Measurements from ENCODE around the gene ENO2. TPM values are rescaled to one million over a fixed set of nuclear protein-coding genes. Genes with fewer than 3 reads are reported as not detected.

Gene ENO2
- total RNA-seq, 1 donor from 2014 or later = 120 TPM

DNA sequence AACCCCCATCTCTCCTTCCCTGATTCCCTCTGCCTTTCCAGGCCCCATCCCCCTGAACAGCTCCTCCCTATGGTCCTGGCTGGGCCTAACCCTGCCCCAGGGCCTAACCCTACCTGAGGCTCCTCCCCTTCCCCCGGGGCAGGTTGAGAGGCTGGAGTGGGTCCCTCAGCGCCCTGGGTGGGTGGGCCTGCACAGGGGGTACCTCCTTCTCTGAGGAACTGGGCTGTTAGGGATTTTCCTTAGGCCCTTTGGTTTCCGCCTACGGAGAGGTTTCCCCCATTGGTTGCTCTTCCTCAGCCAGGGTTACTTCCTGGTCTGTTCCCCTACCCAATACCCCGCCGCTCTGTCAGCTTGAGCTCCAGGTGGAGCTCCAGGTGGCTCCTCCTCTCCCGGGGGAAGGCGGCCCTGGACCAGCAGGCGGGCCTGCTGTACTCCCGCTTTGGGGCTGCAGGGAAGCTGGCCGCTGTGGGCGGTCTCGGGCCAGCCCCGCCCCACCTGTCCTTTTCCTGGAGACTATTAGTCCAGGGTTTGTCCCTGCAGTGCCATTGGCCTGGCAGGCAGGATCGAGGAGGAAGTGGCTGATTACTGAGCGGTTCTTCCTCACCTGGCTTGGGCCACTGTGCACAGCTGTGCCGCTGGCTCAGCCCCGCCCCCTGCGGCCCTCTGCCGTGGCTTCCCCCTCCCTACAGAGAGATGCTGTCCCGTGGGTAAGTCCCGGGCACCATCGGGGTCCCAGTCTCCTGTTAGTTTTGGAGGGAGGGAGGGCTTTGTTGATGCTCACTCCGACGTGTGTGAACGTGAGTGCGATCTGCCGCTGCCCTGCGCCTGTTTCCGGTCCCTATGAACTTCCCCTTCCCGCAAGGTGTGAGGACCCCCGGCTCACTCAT is 31.9 kb downstream of the ENO2 start:
- intact Hi-C loops (cut with micrococcal nuclease) = no loop called here

GRCh38 chr12:6946920-6947374 is 32.6 kb downstream of the ENO2 start:
- intact Hi-C loops (cut with micrococcal nuclease) = no loop called here

- intact Hi-C loops (cut with micrococcal nuclease) = no loop called here
Observed at GRCh38 chr12:6947615-6948014, 33.2 kb downstream of the ENO2 start.

DNA sequence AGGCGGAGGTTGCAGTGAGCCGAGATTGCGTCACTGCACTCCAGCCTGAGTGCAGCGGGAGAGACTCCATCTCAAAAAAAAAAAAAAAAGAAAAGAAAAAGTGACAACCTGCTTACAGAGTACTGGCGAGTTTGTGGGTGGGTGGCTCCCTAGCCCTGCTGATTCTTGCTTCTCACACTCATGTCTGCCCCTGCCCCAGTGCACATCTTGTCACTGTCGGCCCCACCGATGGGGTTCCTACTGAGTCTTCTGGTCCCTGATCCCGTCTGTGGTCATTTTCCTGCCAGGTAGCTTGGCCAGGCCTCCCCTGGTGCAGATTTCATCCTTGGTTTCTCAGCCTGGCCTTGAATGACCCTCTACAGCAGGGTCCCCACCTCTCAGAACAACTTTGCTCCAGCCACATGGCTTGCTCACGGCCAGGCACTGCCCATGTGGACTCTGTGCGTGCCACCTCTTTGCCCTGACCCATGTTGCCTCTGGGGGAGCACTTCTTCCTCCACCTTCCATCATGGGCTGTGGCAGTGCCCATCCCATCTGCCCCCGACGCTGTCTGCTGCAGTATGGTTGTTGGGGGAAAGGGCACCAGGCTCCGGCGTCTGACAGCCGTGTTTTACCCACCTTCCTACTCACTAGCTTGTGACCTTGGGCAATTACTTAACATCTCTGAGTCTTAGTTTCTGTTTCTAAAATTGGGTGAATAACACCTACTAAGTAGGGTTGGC is 34.7 kb downstream of the ENO2 start:
- intact Hi-C loops (cut with micrococcal nuclease) = no loop called here

- intact Hi-C loops (cut with micrococcal nuclease) = no loop called here
Observed at GRCh38 chr12:6950401-6950801, 36.0 kb downstream of the ENO2 start.

- intact Hi-C loops (cut with micrococcal nuclease) = no loop called here
Observed at GRCh38 chr12:6950811-6951540, 36.6 kb downstream of the ENO2 start, which contains the start of gene PTPN6. PTPN6 (plus strand) TSS chr12:6951356; CDS start chr12:6951513, 157 bp downstream.

DNA sequence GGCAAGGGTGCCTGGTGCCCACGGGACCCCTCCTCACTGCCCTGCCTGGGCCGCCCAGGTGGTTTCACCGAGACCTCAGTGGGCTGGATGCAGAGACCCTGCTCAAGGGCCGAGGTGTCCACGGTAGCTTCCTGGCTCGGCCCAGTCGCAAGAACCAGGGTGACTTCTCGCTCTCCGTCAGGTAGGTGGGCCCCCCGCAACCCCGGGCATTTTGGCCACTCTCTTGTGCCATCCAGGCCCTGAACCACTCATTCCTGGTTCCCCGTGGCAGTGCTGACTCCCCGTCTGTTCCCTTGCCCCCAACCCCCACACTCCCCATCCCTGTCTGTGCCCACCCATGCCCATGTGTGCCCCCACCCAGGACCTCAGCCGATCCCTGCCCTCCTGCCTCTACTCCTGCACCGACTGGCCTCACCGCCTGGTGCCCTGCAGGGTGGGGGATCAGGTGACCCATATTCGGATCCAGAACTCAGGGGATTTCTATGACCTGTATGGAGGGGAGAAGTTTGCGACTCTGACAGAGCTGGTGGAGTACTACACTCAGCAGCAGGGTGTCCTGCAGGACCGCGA is 37.3 kb downstream of the ENO2 start:
- intact Hi-C loops (cut with micrococcal nuclease) = no loop called here

- intact Hi-C loops (cut with micrococcal nuclease) = no loop called here
Observed at GRCh38 chr12:6952121-6952862, 37.9 kb downstream of the ENO2 start.

DNA sequence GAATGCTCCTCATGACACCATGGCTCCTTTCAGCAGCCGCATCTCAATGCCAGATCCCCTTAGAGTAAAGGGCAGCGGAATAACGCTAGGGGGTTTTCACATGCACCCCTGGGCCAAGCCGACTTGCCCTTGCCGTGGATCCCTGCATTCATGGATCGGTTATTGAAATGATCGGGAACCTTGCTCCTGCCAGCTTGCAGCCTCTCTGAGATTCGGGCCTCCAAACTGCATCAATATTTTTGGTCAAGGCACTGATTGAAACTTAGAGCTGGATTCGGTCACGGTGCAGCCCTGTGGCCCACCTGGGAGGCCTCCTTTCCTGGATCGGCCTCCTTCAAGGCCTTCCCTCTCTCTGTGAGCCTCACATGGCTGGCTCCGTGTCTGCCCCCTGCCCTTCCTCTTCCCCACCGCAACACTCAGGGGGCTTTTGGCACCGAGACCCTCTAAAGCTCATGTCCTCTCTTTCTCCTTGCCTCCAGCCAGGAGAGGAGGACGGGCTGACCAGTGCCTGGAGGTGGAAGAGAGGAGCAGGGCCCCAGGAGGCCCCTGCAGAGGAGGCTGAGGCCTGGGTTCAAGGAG is 38.6 kb downstream of the ENO2 start:
- intact Hi-C loops (cut with micrococcal nuclease) = loop anchor here (1.0 kb wide), 2 partner anchors 8 to 9 kb away; partner anchors contain the start of gene C12orf57

GRCh38 chr12:6953442-6954315 is 39.3 kb downstream of the ENO2 start:
- intact Hi-C loops (cut with micrococcal nuclease) = loop anchor here (1.0 kb wide), 2 partner anchors 8 to 9 kb away; partner anchors contain the start of gene C12orf57

DNA sequence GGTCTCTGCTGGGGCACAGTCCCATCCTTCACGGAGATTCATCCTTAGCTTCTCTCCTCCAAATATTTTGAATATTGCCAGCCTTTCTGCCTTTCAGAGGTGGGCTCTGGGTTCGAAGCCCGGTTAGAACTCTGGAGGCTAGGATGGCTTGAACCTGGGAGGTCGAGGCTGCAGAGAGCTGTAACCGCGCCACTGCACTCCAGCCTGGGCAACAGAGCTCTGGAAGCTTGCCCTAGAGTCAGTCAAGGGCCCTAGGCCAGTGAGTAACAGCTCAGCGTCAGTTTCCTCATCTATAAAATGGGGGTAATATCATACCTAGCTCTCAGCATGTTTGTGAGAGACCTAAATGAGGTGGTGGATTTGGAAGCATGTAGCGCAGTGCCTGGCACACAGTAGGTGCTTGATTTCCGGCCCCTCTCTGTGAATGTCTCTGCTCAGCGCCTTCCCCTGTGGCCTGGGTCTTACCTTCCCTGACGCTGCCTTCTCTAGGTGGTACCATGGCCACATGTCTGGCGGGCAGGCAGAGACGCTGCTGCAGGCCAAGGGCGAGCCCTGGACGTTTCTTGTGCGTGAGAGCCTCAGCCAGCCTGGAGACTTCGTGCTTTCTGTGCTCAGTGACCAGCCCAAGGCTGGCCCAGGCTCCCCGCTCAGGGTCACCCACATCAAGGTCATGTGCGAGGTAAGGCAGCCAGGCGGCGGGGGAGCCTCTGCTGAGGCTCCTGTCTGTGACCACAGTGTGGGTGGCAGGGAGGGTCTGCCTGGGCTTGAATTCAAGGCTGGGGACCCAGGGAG is 40.1 kb downstream of the ENO2 start:
- intact Hi-C loops (cut with micrococcal nuclease) = no loop called here

DNA sequence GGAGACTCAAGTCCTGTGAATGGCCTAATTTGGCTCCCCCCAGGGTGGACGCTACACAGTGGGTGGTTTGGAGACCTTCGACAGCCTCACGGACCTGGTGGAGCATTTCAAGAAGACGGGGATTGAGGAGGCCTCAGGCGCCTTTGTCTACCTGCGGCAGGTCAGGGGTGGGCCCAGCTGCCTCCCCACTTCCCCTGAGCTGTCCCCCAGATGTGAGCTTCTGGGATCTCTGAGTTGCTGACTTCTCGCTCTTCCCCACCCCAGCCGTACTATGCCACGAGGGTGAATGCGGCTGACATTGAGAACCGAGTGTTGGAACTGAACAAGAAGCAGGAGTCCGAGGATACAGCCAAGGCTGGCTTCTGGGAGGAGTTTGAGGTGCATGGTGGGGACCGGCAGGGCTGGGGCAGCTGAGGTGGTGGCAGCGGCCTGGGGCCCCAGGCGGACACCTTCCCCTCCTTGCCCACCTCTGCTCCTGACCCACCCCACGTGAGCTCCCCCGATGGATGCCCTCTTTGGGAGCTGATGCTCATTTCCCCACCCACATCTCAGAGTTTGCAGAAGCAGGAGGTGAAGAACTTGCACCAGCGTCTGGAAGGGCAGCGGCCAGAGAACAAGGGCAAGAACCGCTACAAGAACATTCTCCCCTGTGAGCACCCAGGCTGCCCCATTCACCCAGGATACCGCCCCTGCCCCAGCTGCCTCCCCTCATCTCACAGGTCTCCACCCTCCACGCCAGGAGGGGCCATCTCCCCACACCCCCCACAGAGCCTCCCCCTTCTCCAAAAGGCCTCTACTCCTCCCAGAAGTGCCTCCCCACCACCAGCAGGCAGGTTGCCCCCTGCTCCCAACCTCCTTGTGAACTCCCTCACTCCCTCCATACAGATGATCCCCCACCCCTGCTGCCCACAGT is 41.0 kb downstream of the ENO2 start:
- intact Hi-C loops (cut with micrococcal nuclease) = no loop called here

DNA sequence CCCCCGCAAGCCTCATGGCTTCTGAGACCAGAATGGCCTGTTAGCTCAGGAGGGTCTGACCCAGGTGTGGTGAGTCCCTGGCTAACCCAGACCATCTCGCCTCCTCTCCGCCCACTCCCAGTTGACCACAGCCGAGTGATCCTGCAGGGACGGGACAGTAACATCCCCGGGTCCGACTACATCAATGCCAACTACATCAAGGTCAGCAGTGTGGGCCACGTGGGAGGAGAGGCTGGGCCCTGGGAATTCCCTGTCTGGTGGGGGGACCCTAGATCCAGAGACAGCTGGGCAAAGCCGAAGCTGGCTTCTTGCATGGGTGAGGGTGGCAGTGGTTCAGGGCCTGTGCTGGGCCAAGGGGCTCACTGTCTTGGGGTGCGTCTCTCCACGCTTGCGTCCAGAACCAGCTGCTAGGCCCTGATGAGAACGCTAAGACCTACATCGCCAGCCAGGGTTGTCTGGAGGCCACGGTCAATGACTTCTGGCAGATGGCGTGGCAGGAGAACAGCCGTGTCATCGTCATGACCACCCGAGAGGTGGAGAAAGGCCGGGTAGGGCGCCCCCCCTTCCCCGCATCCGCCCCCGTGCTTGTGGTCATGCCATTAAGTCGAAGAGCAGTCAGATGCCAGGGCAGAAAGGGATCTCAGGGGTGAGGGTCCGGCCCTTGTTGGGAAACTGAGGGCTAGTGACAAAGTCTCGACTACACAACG is 41.8 kb downstream of the ENO2 start:
- intact Hi-C loops (cut with micrococcal nuclease) = no loop called here

GRCh38 chr12:6957151-6957701 is 42.8 kb downstream of the ENO2 start:
- intact Hi-C loops (cut with micrococcal nuclease) = no loop called here

- intact Hi-C loops (cut with micrococcal nuclease) = loop anchor here (2.0 kb wide), 1 partner anchor 67 kb away; no protein-coding TSS in a partner anchor
Observed at GRCh38 chr12:6957741-6958608, 43.6 kb downstream of the ENO2 start.

Measured in T-helper 2 cell treated with Interferon-gamma antibody and Interleukin-4, amounts not matched to agents 100 ng/mL and 5 ng/mL, for 36 hours (primary cell).